Fibroblast of skin of right biceps (primary cell): ENCODE results near the gene LATS2.

Source experiments
- DNase-seq: peaks from one replicate; pipeline ENCODE4 v3.0.0-alpha.2; 2013

LATS2 gene

DNA sequence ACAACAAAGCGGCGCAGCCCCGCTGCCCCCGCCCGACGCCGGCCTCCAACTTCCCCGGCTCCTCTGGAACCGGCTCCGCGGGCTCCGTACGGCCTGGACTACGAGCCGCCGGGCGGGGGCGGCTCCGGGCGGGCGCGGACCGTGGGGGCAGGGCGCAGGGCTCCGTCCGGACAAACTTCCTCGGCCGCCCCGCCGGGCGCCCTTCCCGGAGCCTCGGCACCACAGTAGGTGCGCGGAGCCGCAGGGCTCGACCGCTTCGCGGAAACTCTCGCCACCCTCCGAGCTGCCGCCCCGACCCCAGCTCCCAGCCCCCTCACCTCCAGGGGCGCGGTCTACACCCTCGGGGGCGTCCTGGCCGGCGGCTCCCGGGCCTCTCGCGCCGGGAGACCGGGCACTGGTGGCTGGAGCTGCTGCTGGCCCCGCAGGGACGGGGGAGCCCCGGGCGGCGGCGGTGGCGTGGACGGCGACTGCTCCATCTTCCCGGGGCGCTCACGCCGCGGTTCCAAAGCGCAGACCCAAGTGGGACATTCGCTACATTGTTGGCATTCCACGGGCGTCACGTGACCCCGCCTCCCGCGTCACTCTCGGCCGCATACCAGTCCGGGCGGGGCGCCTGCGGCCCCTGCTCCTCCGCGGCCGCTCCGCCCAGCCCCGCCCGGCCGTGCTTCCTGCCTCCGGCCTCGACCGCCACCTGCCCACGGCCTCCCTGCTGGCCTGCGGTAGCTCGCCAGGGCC is at the start of gene LATS2:
Gene LATS2, minus strand, starts transcription at position 558 of the 735 bp plus-strand sequence. CDS start 15,560 bp downstream, outside the sequence.
- DNase-seq = peak; percentile 96

DNA sequence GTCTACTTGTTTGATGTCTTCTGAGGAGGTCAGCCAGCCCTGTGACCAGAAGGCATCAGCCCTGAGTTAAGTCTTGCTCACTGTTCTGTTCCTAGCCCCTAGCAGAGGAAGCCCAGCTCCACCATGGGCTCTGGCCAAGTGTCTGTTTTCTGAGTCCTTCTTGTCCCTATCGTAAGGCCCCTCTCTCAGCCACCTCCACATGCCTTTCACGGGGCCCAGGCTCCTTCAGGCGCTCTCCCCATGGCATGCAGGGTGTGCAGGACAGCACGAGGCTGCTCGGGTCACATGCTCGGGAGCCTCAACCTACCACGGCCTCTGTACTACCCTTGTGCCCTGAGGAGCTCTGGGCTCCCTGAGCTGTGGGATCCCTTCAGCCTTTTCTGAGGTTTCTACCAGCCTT is 47.8 kb upstream of the LATS2 start:
- no peak for DNase-seq

DNA sequence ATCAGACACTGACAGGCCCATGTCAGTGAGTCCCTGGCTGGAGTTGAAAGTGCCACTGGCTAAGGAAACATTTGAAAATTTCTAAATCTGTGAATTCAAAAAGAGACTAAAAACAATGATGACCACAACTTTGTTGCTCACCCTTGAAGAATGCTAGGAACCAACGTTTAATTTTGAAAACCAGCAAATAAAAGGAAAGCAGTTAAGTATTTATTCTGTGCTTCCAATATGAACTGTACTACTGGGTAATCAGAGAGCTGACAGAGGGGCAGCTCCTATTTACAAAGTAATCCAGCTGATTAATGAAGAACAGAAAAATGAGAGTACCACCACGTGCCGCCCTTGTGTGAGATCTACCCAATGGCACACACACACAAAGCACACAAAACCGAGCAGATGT is 44.7 kb upstream of the LATS2 start:
- DNase-seq = peak; percentile 78

DNA sequence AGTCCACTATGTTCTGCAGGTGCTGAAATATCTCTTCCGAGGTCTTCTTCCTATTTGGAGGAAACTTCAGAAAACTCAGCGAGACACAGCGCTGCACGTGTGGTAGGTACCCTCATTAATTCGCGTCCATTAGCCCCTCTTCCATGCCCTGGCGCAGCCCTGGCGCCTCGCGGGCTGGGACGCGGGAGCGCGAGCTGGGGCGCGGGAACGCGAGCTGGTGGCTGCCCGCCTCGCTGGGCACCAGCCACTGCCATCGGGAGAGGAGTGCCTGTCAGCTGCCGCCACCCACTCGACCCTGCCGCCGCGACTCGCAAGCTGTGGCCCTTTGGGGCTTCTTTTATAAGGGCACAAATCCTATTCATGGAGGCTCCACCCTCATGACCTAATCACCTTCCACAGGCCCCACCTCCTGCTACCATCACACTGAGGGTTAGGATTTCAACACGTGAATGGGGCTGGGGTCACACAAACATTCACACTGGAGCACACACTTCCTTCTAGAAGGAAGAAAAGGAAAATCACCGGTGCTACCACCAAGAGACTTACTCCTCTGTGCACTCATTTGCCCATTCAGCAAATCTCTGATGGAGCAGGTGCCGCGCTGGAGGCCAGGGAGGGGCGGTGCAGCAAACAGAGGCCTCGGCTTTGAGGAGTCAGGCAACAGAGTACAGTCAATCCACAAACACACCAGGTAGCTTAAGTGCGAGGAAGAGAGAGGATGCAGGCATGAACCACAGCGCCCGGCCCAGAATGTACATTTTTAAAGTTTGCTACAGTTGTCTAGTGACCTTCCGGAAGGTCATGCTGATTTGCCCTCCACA is 43.0 kb upstream of the LATS2 start:
- no peak for DNase-seq

DNA sequence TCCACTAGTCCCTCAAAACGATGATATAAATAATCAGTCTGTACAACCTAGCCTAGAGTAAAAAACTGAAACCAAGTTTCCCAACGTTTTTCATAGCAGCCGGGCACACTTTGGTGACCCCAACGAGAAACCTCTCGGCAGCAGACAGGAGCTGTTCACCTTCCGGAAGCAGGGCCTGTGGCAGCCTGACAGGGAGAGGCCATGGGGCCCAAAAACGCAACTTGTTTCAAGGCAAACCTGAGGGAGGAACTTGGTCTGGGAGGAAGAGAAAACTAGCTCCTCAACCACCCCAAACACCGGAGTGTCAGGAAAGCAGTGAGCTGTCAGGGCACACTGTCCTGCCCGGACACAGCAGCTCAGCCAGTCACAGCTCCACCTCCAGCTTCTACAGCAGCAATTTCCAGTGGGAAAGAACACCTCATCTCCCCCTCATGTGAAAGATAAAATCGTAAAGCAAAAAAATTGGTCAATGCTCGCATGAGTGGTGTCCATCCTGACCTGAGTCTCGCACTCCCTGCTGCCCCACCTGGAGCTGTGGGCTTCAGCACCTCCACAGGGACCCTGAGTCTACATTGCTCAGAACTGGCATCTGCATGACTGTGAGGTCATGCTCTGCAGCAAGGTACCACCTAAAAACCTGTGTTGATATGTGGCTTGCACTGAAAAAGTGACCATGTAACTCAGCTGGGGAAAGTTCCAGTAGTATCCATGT is 40.6 kb upstream of the LATS2 start:
- DNase-seq = no peak

DNA sequence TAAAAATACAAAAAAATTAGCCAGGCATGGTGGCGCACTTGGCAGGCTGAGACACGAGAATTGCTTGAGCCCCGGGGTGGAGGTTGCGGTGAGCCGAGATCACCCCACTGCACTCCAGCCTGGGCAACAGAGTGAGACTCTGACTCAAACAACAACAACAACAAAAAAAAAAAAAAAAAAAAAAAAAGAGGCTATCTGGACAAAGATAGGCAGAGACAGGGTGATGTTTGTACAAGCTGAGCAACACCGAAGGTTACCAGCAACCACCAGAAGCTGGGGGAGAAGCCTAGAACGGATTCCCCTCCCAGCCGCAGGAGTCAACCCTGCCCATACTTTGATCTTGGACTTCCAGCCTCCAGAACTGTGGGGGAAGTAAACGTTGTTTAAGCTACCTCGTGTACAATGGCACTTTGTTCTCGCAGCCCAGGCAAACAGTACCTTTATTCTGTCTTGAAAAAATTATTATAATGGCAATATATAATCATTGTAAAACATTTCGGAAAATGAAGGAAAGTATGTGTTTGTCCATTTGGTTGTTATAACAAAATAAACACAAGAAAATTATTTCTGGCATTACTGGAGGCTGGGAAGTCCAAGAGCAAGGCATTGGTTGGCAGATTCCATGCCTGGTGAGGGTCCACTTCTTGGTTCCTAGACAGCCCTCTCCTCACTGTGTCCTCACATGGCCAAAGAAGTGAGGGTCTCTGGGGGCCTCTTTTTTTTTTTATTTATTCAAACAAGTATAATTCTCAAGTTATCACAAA is 39.8 kb upstream of the LATS2 start:
- DNase-seq = no peak

DNA sequence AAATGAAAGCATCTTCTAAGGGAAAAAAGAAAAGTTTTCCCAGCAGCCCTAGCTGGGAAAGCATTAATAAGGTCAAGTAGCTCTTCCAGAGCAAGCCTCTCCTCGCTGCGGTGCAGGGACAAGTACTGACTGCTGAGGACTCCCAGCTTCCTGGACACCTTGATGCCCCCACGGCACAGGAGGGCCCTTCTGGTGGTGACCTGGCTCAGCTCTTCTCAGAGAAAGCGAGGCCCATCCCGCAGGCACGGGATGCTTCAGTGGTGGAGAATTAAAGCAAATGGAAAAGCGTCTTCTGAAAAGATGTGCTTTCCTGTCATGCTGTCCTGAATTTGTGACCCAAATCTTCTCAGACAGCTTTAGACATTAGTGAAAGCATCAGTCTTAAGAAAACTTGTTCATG is 38.8 kb upstream of the LATS2 start:
- DNase-seq = no peak

DNA sequence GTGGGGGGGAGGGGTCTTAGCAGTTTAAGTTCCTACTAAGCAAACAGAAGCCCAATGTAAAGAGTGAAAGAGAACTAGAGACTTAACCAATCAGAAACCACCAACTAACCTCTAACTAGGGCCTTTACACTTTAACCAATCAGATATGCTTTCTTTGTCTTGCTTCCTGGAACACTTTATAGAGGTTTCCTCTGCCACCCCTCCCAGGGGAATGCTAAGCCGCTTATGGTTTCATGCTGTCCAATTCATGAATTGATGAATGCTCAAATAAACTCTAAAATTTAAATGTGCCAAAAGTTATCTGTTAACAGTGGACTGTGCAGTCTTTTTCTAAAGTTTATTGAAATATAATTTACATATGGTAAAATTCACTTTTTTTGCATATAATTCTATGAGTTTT is 33.9 kb upstream of the LATS2 start:
- DNase-seq = no peak

DNA sequence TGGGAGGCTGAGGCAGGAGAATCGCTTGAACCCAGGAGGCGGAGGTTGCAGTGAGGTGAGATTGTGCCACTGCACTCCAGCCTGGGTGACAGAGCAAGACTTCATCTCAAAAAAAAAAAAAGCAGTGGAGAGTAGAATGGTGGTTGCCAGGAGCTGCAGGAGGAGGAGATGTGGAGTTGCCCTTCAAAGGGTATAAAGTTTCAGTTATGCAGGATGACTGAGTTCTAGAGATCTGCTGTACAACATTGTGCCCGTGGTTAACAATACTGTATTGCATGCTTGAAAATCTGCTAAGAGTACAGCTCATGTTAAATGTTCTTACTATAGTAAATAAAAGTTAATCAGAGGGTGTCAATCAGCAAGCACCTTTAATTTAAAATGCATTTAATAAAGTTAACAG is 28.4 kb upstream of the LATS2 start:
- DNase-seq = no peak

DNA sequence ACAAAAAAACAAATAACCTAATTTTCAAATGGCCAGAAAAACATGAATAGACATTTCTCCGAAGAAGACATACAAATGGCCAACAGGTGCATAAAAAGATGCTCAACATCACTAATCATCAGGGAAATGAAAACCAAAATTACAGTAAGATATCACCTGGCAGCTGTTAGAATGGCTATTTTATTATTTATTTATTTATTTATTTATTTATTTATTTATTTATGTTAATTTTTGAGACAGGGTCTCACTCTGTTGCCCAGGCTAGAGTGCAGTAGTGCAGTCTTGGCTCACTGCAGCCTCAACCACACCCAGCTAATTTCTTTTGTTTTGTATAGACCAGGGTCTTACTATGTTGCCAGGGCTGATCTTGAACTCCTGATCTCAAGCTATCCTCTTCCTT is 27.1 kb upstream of the LATS2 start:
- DNase-seq = no peak

DNA sequence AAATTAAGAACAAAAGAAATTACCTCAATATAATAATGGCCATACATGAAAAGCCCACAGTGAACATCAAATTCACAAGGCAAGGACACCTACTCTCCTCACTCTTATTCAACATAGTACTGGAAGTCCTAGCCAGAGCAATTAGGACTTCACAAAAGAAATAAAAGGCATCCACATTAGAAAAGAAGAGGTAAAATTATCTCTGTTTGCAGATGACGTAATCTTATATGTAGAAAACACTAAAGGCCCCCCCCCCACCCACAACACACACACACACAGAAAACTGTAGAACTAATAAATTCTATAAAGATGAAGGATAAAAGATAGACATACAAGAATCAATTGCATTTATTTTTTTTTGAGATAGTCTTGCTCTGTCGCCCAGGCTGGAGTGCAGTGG is 25.5 kb upstream of the LATS2 start:
- no peak for DNase-seq

DNA sequence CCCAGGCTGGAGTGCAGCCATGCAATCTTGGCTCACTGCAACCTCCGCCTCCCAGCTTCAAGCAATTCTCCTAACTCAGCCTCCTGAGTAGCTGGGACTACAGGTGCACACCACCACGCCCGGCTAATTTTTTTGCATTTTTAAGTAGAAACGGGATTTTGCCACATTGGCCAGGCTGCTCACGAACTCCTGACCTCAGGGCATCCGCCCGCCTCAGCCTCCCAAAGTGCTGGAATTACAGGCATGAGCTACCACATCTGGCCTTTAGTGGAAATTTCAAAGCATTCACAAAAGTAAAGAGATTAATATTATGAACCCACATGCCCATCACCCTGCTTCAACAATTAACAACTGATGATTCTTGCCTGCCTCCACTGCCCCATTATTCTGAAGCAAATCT is 20.5 kb upstream of the LATS2 start:
- DNase-seq = no peak

DNA sequence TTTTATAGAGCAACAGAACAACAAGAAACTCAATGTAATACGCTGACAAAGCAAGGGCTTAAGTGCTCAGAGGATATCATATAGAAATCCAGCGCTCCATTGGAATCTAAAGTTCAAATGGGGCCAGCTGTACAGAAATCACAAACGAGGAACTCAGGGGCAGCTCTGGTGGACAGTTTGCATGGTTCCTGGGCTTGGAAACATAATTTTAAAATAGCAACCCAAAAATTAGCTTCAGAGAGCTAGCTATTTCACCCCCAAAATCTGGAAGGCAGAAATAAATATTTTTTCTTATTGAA is 19.2 kb upstream of the LATS2 start:
- DNase-seq = no peak

DNA sequence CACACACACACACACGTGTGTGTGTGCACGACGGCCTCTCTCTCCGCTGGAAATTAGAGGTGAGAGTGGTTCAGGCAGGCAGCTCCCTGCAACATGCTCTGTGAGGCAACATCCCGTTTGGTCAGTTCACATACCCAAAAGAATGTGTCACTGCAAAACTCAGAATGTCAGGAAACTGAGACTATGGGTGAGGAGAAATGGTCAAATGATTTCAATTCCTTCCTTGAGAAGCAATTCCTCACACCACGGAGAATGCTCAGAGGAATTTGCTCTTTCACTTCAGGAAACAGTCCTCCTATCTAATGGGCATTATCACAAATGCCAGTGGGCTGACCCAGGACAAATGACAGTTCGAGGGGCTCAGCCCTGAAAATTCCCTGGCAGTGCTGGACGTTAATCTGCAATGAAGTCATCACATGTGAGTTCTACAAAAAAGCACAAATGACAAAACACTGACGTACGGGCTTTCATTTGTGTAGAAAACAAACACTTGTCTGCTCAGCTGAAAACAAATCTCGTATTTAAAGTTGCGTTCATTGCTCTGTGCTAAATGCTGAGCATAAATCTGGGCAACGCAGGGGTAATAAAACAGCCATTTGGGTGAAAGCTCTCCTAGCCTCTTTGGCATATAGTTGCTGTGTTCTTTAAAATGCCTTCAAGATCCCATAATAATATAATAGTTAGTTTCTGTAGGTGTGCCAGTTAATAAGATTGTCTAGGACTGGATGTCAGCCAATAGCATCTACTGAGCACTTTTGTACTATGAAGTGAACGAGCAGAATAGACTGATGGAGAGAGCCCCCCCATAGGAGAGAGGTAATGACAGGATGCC is 18.6 kb upstream of the LATS2 start:
- peak; percentile 91 for DNase-seq

DNA sequence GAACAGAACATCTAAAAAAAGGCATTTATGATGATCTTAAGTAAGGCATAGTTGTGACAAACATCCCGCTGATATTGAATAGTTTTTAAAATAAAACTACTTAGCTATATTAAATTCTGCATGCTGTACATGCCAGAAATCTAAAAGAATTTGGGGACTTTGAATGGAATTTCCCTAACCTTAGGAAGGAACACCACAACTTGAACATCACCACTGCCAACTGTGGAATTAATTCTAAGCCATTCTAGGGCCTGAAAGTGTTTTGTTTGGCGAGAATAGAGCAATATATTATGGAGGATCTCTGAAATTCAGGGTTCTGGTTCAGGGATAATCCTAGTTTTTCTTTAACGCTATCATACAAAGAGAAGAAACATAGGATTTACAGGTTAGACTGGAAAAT is 17.8 kb upstream of the LATS2 start:
- DNase-seq = peak; percentile 67

DNA sequence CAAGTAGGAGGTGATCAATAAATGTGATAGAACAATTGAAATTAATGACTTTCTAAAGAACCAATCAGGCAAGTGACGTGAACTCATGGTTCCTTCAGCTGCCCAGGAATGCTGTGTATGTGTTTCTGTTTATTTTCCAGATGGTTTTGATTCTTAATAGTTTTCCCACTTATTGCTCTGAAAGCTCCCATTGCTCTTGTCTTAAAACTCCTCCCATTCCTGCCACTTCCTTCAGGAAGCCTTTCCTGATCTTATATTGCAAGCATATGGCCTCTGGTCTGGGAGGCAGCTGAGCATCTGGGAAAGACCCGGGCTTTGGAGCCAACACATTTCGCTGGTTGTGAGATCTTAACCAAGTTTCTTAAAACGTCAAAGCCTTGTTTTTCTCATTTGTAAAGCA is 17.1 kb upstream of the LATS2 start:
- DNase-seq = peak; percentile 67

DNA sequence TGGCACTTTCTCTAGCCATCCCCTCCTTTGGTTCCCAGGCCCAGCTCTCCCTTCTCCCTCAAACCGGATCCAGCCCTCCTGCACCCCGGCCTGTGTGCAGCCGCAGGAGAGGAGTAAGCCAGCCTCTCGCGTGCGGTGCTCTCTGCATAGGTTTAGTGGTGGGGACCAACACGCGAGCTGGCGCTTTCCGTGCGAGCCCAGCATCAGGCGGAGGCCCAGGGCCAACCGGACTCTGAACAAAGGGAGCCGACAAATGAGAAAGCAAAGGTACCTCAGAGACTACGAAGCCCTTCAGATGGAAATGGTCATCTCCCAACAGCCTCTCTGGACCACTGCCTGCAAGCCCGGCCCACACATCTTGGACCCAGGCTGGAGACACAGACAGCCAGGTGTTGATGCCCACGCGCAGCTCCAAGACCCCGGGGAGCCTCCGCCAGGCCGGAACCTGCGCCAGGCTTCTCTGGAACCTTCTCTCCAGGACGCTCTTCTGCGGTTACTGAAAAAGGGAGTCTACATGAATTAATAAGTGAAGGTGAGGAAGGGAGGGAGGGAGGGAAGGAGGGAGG is 16.5 kb upstream of the LATS2 start:
- DNase-seq = no peak

DNA sequence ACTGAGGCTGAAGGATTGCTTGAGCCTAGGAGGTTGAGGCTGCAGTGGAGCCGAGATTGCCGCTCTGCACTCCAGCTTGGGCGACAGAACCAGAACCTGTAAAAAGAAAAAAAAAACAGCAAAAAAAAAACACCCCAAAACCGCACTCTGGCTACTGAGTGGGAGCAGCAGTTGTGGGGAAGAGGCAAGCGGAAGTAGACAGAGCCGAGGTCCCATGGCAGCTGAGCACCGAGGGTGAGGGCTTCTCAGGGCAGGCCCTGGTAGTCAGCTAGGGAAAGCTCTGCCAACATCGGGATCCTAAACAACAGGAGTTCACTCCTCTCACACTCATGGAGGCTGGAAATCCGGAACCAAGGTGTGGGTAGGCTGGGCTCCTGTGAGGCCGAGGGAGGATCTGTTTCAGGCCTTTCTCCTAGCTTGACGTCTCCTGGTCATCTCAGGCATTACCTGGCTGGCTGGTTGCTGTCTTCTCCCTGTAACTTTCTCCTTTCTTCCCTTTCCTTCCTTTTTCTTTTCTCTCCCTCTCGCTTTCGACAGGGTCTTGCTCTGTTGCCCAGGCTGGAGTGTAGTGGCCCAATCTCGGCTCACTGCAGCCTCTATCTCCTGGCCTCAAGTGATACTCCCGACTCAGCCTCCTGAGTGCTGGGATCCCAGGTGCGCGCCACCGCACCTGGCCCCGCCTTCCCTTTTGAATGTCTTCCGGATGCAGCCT is 15.8 kb upstream of the LATS2 start:
- no peak for DNase-seq

DNA sequence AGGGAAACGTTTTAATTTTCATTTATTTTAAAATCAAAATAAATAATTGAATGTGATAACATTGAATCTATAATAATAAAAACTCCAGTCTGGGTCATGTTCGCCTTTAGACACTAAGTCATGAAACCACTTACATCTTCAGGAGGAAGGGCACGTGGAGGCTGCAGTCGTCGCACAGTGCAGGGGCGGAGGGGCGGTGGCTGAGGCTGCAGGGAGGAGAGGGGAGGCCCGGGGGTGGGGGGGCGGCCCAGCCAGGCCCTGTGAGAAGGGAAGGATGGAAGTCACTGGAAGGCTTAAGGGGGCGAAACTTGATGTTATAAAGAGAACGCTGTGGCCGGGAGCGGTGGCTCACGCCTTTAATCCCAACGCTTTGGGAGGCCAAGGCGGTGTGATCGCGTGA is 14.9 kb upstream of the LATS2 start:
- no peak for DNase-seq

DNA sequence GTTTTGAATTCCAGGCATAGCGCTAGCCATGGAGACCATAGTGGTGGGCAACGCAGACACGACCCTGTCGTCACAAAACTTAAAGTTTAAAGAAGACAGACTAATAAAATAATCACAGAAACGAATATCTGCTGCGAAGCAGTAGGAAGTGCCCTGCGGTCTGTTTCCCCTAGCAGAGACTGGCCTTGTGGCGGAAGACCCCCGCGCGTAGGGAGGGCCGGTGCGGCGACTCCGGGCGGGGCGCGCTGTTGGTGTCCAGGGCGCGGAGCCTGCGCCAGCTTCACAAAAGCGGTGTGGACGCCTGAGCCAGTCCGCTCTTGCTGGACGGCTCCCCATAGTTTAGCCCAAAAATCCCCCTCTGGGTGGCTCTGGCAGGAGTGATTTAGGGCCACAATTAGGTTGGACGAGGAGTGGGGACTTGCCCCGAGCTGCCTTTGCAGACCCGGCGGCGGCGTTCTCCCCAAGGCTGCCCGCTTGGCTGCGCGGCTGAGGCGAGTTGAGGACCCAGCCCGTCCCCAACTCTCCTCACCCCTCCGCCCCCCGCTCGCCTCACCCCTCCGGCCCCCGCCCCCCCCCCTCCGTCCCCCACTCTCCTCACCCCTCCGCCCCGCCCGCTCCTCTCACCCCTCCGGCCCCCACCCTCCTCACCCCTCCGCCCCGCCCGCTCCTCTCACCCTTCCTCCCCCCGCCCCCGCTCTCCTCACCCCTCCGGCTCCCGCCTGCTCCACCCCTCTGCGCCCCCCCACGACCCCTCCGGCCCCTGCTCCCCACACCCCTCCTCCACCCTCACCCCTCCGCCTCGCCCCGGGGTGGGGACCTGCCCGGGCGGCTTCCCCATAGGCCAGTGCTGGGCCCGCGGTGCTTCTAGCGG is 14.2 kb upstream of the LATS2 start:
- DNase-seq = no peak
